ENCODE measurements around the gene NLK.
"Not testable (repeated sequence)": the region's sequence is repeated elsewhere in the genome, so short reads cannot be mapped to it uniquely, and the experiment has no call there.

The NLK gene

DNA sequence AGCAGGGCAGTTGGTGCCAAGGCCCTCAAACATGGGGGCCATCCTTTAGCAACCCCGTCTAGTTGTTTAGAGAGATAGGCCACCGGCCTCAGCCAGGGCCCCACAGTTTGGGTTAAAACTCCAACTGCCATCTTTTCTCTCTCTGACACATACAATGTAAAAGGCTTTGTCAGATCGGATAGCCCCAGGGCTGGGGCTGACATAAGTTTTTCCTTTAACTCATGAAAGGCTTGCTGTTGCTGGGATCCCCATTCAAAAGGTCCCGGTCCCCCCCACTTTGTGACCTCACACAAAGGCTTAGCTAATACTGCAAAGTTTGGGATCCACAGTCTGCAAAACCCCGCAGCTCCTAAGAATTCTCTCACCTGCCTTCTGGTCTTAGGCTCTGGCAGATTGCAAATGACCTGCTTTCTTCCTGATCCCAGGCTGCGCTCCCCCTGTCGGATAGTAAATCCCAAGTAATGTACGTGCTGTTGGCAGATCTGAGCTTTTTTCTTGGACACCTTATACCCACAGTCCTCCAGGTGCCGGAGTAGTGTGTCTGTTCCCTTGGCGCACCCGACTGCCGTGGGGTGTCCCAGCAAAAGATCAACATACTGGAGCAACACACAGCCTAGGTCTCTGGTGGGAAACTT, 192.7 kb downstream of the NLK start:
- not testable (repeated sequence) for DNase-seq

DNA sequence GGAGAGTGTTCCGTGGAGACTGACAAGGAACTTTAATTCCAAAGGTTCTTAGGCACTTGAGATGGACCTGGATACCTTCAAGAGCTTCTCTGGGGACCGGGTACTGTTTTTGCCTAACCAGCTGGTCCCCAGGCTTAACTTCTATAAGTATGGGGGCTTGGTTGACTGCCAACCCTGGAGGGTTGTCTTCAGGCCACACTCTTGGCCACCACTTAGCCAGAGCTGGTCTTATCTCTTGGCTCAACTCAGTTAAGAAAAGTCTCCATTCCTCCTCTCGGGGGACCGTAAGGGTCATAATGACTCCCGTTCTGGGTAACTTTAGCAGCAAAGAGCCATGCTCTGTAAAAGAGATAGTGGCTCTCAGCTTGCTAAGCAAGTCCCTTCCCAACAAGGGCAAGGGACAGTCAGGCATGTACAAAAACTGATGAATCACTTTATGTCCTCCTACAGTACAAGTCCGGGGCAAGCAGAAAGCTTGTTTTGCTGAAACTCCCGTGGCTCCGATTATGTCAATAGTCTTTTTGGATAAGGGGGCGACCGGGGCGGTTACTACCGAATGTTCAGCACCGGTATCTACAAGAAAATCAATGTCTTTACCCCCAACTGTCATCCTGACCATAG, 193.7 kb downstream of the NLK start:
- DNase-seq, result not testable (repeated sequence)

DNA sequence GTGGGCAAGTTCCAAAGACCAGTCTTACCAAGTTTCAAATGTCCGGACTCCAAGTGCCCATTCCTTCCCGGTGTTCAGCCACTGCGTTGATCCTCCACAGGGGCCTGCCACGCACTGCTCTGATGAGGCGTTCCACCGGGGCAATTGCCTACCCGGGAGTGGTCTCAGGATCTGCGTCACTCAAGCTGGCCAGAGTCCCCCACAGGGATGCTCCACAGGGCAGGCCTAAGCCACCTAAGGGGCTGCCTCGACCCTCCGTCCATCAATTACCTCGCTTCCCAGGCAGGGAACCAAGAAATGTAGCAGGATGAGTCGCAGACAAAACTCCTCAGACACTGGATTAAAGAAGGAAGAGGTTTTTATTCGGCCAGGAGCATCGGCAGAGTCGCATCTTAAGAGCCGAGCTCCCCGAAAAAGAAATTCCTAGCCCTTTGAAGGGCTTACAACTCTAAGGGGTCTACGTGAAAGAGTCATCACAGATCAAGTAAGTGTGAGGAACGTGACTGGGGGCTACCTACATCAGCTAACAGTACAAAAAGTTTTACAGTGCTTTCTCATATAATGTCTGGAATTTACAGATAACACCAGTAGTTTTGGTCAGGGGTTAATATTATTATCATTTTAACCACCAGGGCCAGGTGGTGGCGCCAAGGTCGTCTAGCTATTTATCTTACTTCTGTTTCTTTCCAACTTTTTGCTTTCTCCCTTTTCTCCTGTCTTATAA, 196.2 kb downstream of the NLK start:
- DNase-seq, result not testable (repeated sequence)

DNA sequence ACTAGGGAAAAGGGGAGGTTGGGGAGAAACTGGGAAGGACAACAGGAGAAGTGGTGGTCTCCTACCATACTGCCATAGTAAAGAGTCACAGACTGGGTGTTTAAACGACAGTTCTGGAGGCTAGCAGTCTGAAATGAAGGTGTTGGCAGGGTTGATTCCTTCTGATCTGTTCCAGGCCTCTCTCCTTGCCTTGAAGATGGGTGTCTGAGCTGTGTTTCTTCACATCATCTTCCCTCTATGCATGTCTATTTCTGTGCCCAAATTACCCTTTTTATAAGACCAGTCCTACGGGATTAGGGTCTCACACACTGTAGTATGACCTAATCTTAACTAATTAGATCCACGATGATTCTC, 196.8 kb downstream of the NLK start:
- DNase-seq, result no peak

DNA sequence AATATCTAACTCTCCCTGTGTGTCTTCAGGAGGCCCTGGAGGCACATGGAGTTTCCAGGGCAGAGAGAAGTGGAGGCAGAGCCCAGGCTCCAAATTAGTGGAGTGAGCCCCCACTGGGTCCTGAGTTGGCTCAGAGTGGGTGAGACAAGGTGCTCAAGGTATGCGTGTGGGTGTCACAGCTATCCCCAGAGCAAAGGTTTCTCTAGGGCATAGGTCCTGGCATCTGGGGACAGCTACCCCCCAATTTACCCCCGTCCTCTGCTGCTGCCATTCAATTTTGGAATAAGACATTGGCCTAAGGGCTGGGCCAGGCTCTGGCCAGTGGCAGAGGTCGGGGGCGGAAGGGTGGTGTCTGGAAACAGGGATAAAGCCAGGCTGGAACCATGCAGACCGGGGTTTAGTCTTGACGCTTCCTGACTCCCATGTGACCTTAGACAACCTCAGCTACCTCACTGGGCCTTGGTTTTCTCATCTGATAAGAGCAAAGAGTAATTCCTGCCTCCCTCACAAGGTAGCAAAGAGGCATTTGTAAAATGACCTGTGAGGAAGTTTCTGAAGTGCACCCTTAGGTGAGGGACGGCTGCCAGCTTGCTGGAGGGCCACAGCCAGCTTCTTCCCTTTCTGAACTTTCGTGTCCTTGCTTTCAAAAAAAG, 198.3 kb downstream of the NLK start:
- no peak for DNase-seq

DNA sequence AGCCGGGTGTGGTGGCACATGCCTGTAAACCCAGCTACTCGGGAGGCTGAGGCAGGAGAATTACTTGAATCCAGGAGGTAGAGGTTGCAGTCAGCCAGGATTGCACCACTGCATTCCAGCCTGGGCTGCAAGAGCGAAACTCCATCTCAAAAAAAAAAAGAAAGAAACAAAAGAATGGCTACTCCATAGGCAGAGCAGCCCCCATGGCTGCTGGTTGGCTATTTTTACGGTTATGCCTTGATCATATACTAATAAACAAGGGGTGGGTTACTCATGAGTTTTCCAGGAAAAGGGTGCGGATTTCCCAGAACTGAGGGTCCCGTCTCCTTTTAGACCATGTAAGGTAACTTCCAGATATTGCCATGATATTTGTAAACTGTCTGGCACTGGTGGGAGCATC, 200.3 kb downstream of the NLK start:
- DNase-seq, result no peak

DNA sequence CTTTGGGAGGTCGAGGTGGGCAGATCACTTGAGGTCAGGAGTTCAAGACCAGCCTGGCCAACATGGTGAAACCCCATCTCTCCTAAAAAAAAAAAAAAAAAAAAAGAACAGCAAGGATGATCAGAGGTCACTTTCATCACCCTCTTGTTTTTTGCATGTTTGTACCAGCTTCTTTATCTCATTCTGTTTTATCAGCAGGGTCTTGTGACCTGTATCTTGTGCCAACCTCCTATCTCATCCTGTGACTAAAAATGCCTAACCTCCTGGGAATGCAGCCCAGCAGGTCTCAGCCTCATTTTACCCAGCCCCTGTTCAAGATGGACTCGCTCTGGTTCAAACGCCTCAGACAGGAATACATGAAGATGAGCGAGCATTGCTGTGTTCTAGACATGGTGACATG, 200.8 kb downstream of the NLK start:
- DNase-seq, result not testable (repeated sequence)

DNA sequence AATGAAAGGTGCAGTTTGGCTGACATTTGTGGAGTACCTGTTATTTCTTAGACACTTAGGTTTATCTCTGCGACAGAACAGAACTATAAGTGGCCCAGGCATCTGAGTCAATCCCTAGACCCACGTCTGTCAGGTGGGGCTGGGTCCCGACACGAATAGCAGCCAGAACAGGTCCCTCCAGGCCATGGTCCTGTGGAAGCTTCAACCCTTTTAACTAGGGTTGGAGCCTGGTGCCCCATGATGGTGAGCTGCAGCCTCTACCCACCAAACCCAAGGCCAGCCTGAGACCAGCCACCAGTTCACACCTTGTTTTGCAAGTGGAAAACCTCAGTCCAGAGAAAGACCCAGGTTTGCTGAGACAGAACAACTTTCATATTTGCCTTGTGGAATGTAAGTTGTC, 202.0 kb downstream of the NLK start:
- no peak for DNase-seq

Measured in NCI-H1417 (cell line).